DLD1 (cell line): Measurements from ENCODE around the gene JOSD2.

Experiments used
- in situ Hi-C: cut with HindIII; loops from 2 replicates; pipeline ENCODE4 v1.10.0; 2017; ENCODE audit warnings: low sequenced_read_pairs

The JOSD2 gene

DNA sequence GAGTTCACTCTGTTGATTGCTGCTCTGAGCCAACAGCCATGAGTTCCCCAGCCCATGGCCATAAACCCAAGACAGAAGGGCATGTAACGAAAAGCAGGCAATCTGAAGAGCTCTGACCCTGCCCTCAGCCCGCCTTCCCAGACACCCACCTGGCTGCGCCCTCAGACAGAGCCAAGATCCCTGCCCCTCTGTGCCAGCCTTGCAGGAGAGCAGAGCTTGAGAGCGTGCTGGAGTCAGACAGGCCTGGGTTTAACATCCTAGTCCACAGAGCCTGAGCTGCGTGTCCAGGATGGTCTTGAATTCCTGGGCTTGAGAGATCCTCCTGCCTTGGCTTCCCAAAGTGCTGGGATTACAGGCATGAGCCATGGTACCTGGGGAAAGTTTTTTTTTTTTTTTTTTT, 53.7 kb downstream of the JOSD2 start:
- in situ Hi-C loops: no loop called here
